NCI-H446 treated with DMSO at 0.1 percent for 48 hours (cell line): ENCODE results near the gene NR6A1.
"Not testable (repeated sequence)": the region's sequence is repeated elsewhere in the genome, so short reads cannot be mapped to it uniquely, and the experiment has no call there.

ENCODE experiments used
- DNase-seq: peaks from one replicate; lab custom pipeline; 2025; lab: John Stamatoyannopoulos, UW

NR6A1 gene

DNA sequence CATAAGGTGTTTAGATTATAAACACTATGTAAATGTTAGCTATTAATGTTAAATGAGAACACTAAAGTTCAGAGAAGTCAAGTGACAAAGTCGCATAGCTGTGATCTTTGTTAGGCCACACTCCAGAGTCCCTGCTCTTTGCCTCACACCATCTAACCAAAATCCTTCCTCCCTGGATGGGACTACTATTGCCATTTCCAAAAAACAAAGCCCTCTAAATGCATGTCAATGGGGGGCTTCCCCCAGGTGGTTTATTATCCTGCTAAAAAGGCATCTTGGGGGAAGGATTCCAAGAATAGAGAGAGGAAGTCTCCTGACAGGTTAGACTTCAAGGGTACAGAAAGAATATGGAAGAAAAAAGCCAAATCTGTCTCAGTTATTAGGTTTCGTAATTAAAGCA lies 10.4 kb downstream of the NR6A1 start:
- DNase-seq, result no peak

GRCh38 chr9:124759327-124759726 lies 11.8 kb downstream of the NR6A1 start:
- no peak for DNase-seq

- DNase-seq, result no peak
Measured at GRCh38 chr9:124758691-124759090, 12.4 kb downstream of the NR6A1 start.

GRCh38 chr9:124758061-124758460 lies 13.1 kb downstream of the NR6A1 start:
- no peak for DNase-seq

DNA sequence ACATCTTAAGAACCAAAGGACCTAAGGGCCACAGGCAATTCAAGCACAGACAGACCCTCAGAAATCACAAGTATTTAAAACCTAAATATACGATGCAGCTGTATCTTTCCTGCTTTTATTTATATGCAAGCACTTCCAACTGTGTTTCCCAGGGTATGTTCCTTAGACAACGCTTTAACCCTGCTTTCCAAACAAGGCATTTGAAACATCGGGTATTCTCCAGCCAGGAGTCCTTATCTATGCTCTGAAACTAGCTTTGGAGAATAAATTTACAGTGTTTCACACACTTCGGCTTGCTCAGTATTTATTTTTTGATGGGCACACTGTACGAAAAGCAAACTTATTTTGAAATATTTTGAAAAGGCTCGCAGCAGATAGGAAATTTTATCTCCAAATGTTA lies 13.5 kb downstream of the NR6A1 start:
- DNase-seq, result no peak

DNA sequence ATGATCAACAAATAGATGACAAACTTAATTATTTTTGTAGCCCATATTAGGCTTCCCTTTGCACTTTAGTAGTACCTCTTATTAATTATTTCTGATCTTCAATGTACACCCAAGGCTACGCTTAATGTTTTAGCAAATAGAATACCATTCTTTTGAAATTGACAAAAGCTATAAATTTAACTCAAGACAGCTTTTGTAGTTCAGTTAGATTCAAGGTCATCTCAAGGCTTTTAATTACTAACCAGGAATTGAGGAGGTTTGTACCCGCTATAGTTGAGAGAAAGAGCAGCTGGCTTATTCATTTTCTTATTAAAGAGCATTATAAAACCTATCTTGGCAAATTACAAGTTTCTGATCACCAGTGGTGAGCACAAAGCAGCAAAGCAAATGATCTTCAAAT lies 15.1 kb downstream of the NR6A1 start:
- DNase-seq, result no peak

DNA sequence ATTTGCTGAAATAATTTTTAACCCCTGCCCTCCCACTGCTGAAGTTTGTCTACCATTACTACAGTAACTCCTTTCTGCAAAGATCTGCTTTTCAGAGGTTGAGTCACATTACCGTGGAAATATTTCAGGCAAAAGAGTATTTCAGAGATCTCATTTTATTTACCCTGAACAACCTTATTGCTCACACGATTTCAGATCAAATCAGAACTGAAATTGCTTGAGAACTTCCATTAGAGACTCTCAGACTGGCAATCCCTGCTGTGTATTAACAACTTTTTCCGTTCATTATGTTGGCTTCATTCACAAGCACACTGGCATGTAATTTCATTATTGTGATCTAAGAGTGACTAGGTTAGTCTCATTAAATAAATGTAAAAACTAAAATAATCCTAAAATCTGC lies 16.1 kb downstream of the NR6A1 start:
- no peak for DNase-seq

DNA sequence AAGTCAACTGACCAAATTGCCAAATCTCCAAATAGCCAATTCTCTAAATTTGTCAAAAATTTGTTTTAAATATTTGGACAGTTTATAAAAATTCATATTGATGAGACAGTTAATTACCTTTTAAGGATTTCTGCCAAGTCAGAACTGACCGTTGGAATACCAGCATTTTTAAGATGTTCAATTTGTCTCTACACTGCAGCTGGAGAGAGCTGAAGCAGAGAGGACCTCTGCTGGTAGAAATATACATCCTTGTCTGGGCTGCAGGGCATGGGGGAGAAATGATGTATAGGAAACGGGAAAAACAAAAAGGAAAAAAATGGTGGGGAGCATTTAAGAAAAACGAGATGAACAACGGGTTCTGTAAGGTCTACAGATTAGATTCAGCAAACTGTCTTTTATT lies 16.8 kb downstream of the NR6A1 start:
- DNase-seq, result no peak

GRCh38 chr9:124752967-124753366 lies 18.1 kb downstream of the NR6A1 start:
- no peak for DNase-seq

DNA sequence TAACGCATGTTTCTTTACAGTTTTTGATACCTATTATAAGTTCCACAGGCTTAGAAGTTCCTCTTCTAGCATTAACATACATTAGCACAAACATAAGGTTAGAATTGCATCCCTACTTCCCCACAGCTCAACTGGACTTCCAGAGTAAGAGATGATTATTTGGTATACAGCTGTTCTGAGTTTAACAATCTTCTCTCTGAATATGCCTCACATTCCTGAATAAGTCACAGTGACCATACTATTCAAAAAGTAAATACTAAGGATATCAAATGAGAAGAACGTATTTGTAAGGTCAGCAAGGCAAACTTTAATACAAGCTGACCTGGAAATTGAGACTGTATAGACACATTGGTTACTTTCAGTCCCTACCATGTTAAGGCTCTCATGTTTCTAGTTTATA lies 21.3 kb downstream of the NR6A1 start:
- DNase-seq, result no peak

DNA sequence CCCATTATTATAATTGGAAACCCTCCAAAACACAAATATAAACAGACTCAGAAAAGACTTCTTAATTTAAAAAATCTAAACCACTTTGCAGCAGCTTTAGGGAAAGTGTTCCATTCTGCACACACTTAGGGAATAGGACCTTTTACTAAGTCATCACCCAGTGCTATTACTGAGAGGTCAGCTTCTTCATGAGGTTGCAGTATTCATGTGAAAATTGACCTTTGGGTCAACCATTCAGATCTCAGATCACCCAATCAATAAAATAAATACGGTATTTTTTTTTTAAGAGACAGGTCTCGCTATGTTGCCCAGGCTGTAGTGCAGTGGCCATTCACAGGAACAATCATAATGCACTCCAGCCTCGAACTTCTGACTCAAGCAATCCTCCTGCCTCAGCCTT lies 21.8 kb downstream of the NR6A1 start:
- no peak for DNase-seq

DNA sequence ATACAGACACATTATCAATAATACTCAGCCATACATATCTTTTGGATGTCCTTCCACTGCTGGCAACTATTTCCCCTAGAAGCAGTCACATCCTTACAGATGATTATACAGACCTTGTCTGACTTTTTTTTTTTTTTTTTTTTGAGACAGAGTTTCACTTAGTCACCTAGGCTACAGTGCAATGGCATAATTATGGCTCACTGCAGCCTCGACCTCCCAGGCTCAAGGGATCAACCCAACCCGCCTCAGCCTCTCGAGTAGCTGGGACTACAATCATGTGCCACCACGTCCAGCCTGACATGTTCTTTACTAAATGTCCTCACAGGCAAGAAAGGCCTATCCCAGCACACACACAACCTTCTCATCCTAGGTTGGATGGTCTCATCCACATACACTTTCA lies 24.0 kb downstream of the NR6A1 start:
- no peak for DNase-seq

GRCh38 chr9:124743686-124744348 lies 27.3 kb downstream of the NR6A1 start:
- DNase-seq, result no peak

DNA sequence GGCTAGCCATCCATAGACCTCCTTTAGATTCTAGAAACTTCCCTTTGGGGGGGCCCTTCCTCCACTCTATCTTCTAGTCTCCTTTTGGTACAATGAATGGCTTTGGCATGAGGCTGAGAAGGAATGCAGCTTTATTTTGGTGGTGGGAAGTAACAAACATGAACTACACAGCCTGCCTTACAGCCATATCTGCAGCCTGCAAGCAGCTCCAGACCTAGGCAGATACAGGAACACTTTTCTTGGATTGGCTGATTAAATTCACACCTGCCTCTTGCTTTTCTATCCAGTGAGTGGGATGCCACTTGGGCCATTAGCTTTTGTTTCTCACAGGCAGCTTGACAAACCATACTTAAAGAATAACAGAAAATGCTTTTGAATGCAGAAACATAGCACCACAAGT lies 28.2 kb downstream of the NR6A1 start:
- no peak for DNase-seq

DNA sequence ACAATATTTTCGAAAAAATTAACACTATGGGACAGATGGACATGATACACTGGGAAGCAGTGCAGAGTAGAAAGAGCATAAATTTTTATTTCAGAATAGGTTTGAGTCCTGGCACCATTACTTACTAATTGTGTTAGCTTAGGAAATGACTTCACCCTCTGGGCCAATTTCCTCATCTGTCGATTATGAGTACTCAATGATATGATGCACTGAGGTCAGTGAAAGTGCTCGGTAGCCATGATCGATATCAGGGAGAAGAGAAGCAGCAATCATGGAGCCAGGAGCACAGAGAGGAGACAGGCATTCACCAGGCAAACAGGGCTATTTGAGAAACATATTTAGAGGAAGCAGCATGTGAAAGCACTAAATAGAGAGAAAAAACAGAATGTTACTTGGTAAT lies 29.4 kb downstream of the NR6A1 start:
- no peak for DNase-seq

DNA sequence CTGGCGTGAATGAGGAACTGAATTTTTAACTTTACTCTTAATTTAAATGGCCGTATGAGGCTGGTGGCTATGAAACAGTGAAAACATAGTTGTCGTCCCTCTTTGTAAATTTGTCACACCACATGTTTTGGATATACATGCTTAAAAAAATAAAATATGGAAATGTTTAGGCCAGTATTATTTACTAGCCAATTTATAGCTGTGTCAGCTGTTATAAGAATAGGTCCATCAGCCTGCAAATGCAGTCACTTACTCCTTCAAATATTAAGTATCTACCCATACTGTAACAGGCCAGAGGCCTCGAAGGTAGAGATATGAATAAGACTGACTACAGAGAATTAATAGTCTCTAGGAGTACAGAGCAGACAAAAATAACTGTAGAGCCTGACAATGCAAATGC lies 30.0 kb downstream of the NR6A1 start:
- no peak for DNase-seq

DNA sequence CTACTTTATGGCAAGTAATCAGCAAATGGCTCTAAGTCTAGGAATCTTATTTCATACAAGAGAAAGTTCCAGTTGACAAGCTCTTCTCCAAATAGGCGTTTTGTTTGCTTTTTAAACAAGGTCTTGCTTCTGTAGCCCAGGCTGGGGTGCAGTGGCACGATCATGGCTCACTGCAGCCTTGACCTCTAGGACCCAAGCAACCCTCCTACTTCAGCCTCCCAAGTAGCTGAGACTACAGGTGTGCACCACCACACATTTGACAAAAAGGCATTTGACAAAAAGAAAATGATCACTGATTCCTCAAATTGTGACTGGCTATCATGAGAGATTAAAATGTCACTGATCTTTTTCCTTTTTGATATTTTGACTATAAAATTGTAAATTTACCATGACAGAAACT lies 31.8 kb downstream of the NR6A1 start:
- no peak for DNase-seq

GRCh38 chr9:124738075-124738474 lies 33.0 kb downstream of the NR6A1 start:
- not testable (repeated sequence) for DNase-seq

GRCh38 chr9:124735121-124735520 lies 36.0 kb downstream of the NR6A1 start:
- DNase-seq, result no peak

- DNase-seq, result not testable (repeated sequence)
Measured at GRCh38 chr9:124734741-124735083, 36.4 kb downstream of the NR6A1 start.

DNA sequence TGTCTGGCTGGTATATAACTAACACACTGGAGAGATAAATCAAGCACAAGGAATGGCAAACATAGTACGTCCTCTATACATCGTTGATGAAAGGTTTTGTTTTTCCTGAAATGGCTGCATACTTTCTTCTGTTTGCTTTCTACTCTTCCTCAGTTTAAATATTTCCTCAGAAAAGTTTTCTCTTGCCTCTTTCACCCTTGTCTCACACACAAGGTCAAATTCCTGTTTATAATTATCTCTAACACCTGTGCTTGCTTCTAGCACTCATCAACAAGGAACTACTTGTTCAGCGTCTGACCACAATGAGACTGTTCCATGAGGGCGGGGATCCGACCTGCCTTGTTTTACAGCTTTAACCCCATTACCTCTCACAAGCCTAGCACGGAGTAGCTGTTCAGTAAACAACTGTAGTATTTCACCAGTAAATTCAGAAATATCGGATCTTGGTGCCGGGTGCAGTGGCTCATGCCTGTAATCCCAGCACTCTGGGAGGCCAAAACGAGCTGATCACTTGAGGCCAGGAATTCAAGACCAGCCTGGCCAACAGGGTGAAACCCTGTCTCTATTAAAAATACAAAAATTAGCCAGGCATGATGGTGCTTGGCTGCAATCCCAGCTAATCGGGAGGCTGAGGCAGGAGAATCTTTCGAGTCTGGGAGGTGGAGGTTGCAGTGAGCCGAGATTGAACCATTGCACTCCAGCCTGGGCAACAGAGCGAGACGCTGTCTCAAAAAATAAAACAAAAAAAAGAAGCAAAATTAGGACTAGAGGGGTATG lies 37.0 kb downstream of the NR6A1 start:
- DNase-seq, result no peak

DNA sequence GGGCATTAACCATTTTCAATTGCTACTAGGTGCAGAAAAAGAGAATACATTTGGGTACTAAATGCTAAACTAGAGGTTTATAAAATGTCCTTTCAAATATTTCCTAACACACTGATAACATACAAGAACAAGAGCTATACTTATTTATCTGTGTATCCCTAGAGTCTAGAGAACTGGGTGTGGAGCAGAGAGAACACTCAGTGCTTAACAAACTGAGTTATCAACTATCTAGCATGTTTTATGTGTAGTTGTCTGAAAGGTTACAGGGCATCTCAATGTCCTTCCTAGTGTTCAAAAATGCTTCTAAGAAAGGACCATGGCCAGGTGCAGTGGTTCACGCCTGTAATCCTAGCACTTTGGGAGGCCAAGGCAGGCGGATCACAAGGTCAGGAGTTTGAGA lies 40.3 kb downstream of the NR6A1 start:
- DNase-seq, result no peak

DNA sequence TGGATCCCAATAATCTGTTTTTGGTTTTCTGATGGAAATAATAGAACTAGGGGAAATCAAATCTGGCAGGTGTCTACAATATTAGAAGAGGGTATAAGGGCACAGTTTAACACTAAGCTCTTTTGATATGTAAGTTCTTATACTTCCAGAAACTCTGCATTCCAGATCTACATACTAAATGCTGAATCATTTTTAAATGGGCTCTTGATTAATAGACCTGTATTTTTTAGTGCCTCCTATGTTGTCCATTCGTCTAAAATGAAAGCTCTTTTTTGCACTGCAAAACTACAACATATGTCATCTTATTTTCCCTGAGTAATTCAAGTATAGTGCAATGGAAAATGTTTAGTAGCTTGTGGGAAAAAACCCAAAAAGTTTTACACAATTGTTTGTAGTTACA lies 44.2 kb downstream of the NR6A1 start:
- no peak for DNase-seq

DNA sequence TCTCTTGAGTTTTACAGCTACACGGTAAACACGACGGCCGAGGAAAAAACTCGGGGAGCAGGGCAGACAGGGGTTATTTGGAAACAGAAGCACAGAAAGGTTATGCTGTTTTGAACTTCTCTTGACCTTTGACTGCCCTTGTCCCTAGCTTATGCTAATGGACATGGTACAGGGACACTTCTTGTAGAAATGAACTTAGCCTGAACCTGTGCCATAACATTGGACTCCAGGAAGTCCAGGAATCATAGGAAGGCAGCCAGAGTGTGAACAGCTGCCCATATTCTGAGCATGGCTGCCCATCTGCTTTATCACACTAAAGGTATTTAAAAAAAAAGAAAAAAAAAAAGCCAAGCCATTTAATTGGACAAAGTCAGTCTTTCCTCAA lies 46.1 kb downstream of the NR6A1 start:
- DNase-seq, result no peak
